ENCODE results near the gene STMN3. TPM values are rescaled to one million over a fixed set of nuclear protein-coding genes. Genes with fewer than 3 reads are reported as not detected.

Gene STMN3
- total RNA-seq, 1 experiment from 2014 or later, result 138 TPM

DNA sequence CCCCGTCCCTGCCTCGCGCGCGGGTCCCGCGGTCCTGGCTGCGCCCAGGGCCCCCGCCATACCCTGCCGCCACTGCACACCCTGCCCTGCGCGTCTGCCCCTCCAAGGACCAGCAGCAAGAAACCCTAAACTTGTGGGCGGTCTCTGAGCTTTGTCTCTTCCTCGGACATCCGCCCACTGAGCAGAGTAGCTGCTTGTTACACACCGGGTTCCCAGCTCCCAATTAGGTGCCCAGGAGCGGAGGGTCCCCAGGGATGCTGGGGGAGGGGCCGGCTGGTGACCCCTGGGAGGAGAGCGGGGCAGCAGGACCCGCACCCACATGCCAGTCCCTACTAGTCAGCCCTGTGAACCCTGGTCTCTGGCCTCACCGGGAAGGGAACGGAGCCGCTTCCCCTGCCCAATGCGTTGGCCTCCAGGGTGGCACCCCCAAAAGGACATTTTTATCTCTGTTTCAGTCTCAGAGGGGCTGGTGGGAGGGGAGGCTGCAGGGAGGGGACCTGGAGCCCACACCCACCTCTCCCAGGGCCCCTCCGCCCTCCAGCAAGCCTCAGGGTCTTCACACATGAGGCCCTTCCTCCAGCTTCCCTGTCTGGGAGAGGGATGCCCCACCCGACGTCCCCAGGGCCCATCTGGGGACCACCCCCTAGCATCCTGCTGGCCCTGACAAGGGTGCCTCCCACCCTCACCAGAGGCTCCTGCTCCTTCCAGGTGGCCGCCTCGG lies 10.5 kb downstream of the STMN3 start:
- CTCF ChIA-PET, result interaction anchor here (1.0 to 1.4 kb wide), 7 partner anchors 11 to 210 kb away, joined by 3 to 12 read pairs (median 5); partner anchors contain the start of genes GMEB2, PTK6, RTEL1 and STMN3
- H3K36me3 ChIP-seq (ENCODE audit: control insufficient read depth in 1 of 2, insufficient read depth in 2 of 2, low read length in 2 of 2), result peaks cover 0 to 8% of the 10 kb centered on the region in 2 experiments; a peak in 1 of 4 replicates
- no TSS peak for BruUV-seq (replicated peaks)
- H3K4me3 ChIP-seq (replicated peaks in 1 of 2; ENCODE audit: low read depth in 1 of 2, low read length in 2 of 2), result peak overlapping the region; percentile 40 to 59
- no peaks in the 10 kb centered on the region for H4K20me1 ChIP-seq (ENCODE audit: insufficient read depth)
- H3K9ac ChIP-seq (ENCODE audit: low read length), result peak overlapping the region; percentile 72
- no peaks in the 10 kb centered on the region for H3K9me3 ChIP-seq (ENCODE audit: control insufficient read depth in 1 of 2, insufficient read depth in 1 of 2, low read depth in 1 of 2, low read length in 2 of 2)
- no peaks in the 10 kb centered on the region for H3K9me2 ChIP-seq (ENCODE audit: insufficient read depth)
- no peaks in the 10 kb centered on the region for H3K27me3 ChIP-seq (ENCODE audit: insufficient read depth, low read length)
- RAD21 ChIA-PET (ENCODE audit: low non-redundant PET in 1 of 2, low total read pairs in 2 of 2, uncharacterized antibody in 2 of 2, unreplicated experiment in 2 of 2), result interaction anchor here (0.5 to 1.8 kb wide), 4 partner anchors 40 to 104 kb away, joined by 3 to 14 read pairs (median 6); partner anchors contain the start of gene HELZ2 (in 1 of the 2)
- intact Hi-C loops (cut with micrococcal nuclease), result loop anchor here (5.0 kb wide), 1 partner anchor 105 kb away; the partner anchor contains the start of gene PTK6
- peaks cover 4% of the 10 kb centered on the region; the same call in 1 of the 2 replicates for H3K79me2 ChIP-seq (ENCODE audit: insufficient read depth, low read length)
- ATAC-seq (peak; percentile 61), DNase-seq (ENCODE audit: low read depth, low spot score) (no peak)
- H3K4me2 ChIP-seq (ENCODE audit: low read length), result peak overlapping the region; percentile 87
- no peak overlapping the region for H2AFZ ChIP-seq (ENCODE audit: low read depth, low read length, poor library complexity, severe bottlenecking)
- peaks cover 11 to 34% of the 10 kb centered on the region in 2 experiments for H3K4me1 ChIP-seq (ENCODE audit: control insufficient read depth in 1 of 2, insufficient read depth in 2 of 2, low read length in 2 of 2)
- peak overlapping the region; percentile 98 for H3K27ac ChIP-seq (ENCODE audit: low read depth, low read length)
- TF ChIP-seq ELF1 (IDR thresholded peaks at IDR 0.05; ENCODE audit: borderline replicate concordance, low read depth) (no peak), POLR2A (IDR thresholded peaks at IDR 0.05; ENCODE audit: borderline replicate concordance, extremely low read depth, insufficient read depth, insufficient read length) (no peak), YY1 (IDR thresholded peaks at IDR 0.05; ENCODE audit: extremely low read depth, insufficient replicate concordance, low read depth, low read length) (no peak), CEBPB (IDR thresholded peaks at IDR 0.05; ENCODE audit: low read depth) (no peak), EZH2 (IDR thresholded peaks at IDR 0.05) (no peak), SP1 (IDR thresholded peaks at IDR 0.05; ENCODE audit: low read depth) (no peak), FOSL1 (IDR thresholded peaks at IDR 0.05; ENCODE audit: low read depth) (no peak), EGR1 (IDR thresholded peaks at IDR 0.05; ENCODE audit: low read depth) (no peak), POLR2AphosphoS5 (IDR thresholded peaks at IDR 0.05; ENCODE audit: low read depth, low read length) (no peak), RAD21 (IDR thresholded peaks at IDR 0.05; ENCODE audit: low read depth) (no peak), CBX3 (IDR thresholded peaks at IDR 0.05; ENCODE audit: low read depth) (no peak)
- TF ChIP-seq, protein P1, sequence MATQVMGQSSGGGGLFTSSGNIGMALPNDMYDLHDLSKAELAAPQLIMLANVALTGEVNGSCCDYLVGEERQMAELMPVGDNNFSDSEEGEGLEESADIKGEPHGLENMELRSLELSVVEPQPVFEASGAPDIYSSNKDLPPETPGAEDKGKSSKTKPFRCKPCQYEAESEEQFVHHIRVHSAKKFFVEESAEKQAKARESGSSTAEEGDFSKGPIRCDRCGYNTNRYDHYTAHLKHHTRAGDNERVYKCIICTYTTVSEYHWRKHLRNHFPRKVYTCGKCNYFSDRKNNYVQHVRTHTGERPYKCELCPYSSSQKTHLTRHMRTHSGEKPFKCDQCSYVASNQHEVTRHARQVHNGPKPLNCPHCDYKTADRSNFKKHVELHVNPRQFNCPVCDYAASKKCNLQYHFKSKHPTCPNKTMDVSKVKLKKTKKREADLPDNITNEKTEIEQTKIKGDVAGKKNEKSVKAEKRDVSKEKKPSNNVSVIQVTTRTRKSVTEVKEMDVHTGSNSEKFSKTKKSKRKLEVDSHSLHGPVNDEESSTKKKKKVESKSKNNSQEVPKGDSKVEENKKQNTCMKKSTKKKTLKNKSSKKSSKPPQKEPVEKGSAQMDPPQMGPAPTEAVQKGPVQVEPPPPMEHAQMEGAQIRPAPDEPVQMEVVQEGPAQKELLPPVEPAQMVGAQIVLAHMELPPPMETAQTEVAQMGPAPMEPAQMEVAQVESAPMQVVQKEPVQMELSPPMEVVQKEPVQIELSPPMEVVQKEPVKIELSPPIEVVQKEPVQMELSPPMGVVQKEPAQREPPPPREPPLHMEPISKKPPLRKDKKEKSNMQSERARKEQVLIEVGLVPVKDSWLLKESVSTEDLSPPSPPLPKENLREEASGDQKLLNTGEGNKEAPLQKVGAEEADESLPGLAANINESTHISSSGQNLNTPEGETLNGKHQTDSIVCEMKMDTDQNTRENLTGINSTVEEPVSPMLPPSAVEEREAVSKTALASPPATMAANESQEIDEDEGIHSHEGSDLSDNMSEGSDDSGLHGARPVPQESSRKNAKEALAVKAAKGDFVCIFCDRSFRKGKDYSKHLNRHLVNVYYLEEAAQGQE (IDR thresholded peaks at IDR 0.05; ENCODE audit: low read depth), result no peak
- TF ChIP-seq, protein P2, sequence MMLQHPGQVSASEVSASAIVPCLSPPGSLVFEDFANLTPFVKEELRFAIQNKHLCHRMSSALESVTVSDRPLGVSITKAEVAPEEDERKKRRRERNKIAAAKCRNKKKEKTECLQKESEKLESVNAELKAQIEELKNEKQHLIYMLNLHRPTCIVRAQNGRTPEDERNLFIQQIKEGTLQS (IDR thresholded peaks at IDR 0.05), result no peak
- TF ChIP-seq, protein P3, sequence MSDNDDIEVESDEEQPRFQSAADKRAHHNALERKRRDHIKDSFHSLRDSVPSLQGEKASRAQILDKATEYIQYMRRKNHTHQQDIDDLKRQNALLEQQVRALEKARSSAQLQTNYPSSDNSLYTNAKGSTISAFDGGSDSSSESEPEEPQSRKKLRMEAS (IDR thresholded peaks at IDR 0.05), result no peak
- TF ChIP-seq, protein P4, sequence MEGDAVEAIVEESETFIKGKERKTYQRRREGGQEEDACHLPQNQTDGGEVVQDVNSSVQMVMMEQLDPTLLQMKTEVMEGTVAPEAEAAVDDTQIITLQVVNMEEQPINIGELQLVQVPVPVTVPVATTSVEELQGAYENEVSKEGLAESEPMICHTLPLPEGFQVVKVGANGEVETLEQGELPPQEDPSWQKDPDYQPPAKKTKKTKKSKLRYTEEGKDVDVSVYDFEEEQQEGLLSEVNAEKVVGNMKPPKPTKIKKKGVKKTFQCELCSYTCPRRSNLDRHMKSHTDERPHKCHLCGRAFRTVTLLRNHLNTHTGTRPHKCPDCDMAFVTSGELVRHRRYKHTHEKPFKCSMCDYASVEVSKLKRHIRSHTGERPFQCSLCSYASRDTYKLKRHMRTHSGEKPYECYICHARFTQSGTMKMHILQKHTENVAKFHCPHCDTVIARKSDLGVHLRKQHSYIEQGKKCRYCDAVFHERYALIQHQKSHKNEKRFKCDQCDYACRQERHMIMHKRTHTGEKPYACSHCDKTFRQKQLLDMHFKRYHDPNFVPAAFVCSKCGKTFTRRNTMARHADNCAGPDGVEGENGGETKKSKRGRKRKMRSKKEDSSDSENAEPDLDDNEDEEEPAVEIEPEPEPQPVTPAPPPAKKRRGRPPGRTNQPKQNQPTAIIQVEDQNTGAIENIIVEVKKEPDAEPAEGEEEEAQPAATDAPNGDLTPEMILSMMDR (IDR thresholded peaks at IDR 0.05 in 2 of 3, conservative IDR thresholded peaks at IDR 0.05 in 1 of 3; ENCODE audit: borderline replicate concordance in 1 of 3, insufficient read depth in 1 of 3, low read depth in 2 of 3, low read length in 2 of 3), result no peak
- POLR2A ChIA-PET, result interaction anchor here (0.8 to 2.2 kb wide), 10 partner anchors 9 to 222 kb away, joined by 3 to 12 read pairs (median 6); partner anchors contain the start of genes ARFRP1, RTEL1, STMN3 and TPD52L2
